Endodermal cell (in vitro differentiated cells): Measurements from ENCODE around the gene GNAI3. TPM values are rescaled to one million over a fixed set of nuclear protein-coding genes. Genes with fewer than 3 reads are reported as not detected.

Experiments used
- DNase-seq: peaks from one replicate; pipeline ENCODE4 v3.0.0-alpha.2; 2017
- H3K27ac ChIP-seq: 2 replicates; pipeline ENCODE4 v1.5.1; 2013; ENCODE audit warnings: mild to moderate bottlenecking, low read depth, low read length, moderate library complexity
- H3K27me3 ChIP-seq: 2 replicates; pipeline ENCODE4 v1.6.1; 2013; ENCODE audit warnings: mild to moderate bottlenecking, low read length, moderate library complexity; ENCODE audit not compliant: insufficient read depth, control insufficient read depth, poor library complexity, severe bottlenecking
- H3K36me3 ChIP-seq: 2 replicates; pipeline ENCODE4 v1.7.0; 2013; ENCODE audit warnings: mild to moderate bottlenecking, low read length, moderate library complexity; ENCODE audit not compliant: control insufficient read depth, insufficient read depth
- H3K4me1 ChIP-seq: one replicate; pipeline ENCODE4 v1.7.0; 2013; ENCODE audit warnings: low read length; ENCODE audit not compliant: control insufficient read depth, insufficient read depth
- H3K4me3 ChIP-seq: 2 replicates; pipeline ENCODE4 v1.5.1; 2013; ENCODE audit warnings: mild to moderate bottlenecking, low read length, moderate library complexity
- H3K9ac ChIP-seq: 2 replicates; pipeline ENCODE4 v1.6.1; 2013; ENCODE audit warnings: mild to moderate bottlenecking, low read length, moderate library complexity; ENCODE audit not compliant: poor library complexity, severe bottlenecking; ENCODE audit errors: extremely low read depth
- H3K9me3 ChIP-seq: 2 replicates; pipeline ENCODE4 v1.6.1; 2013; ENCODE audit warnings: mild to moderate bottlenecking, low read length, moderate library complexity; ENCODE audit not compliant: control insufficient read depth
- H3K27ac Mint-ChIP-seq: 2 replicates; pipeline ENCODE4 v1.8.0; 2020; ENCODE audit warnings: mixed read lengths
- H3K27me3 Mint-ChIP-seq: 2 replicates; pipeline ENCODE4 v1.8.0; 2021; ENCODE audit warnings: mild to moderate bottlenecking, mixed read lengths; ENCODE audit not compliant: insufficient read depth
- H3K36me3 Mint-ChIP-seq: 2 replicates; pipeline ENCODE4 v1.8.0; 2020; ENCODE audit warnings: low read depth, mixed read lengths
- H3K4me1 Mint-ChIP-seq: 2 replicates; pipeline ENCODE4 v1.8.0; 2020; ENCODE audit warnings: mixed read lengths
- H3K4me3 Mint-ChIP-seq: 2 replicates; pipeline ENCODE4 v1.8.0; 2020; ENCODE audit warnings: mild to moderate bottlenecking, moderate library complexity, mixed read lengths
- H3K9me3 Mint-ChIP-seq: 2 replicates; pipeline ENCODE4 v1.8.0; 2020; ENCODE audit warnings: mild to moderate bottlenecking, mixed read lengths
- CTCF ChIP-seq: fragments of 200-600 bp; sonication (generic); conservative IDR thresholded peaks from 2 replicates; pipeline ENCODE4 v1.5.0; 2021; ENCODE audit warnings: antibody characterized with exemption, mild to moderate bottlenecking
- WGBS, 2 experiments: methylation state at CpG; one replicate each; pipeline versions ENCODE4 v1.1.5 to v1.1.7; 2013; ENCODE audit warnings: missing lambda C conversion rate in 2 of 2, mixed read lengths in 1 of 2; ENCODE audit not compliant: insufficient coverage in 1 of 2, insufficient read length in 1 of 2; 5-methylcytosine and 5-hydroxymethylcytosine counted together
- total RNA-seq, 2 donors: library from RNA; stranded (reverse); fragmentation: NEBNext Ultra II Directional in 1 of 2; extraction: Animal tissue kit (Norgen Biotek cat#: 25700) in 1 of 2; gene quantifications; 2 replicates in 1 of 2; 3 replicates in 1 of 2; pipeline ENCODE4 v1.2.1, GENCODE V29; 2021

Gene GNAI3
- total RNA-seq, 2 donors from 2014 or later, result 10.1 to 10.9 TPM

GRCh38 chr1:109534307-109534858, 14.0 kb upstream of the GNAI3 start:
- 86 to 94% methylated on average over 1 of the region's 1 CpG for WGBS, 2 experiments
- no peak overlapping the region for H3K9ac ChIP-seq
- H3K9me3 ChIP-seq, result no peaks in the 10 kb centered on the region
- Mint-ChIP-seq H3K36me3 (no peaks in the 10 kb centered on the region), H3K4me3 (no peak overlapping the region), H3K4me1 (peaks cover 2% of the 10 kb centered on the region), H3K27me3 (no peaks in the 10 kb centered on the region), H3K9me3 (no peaks in the 10 kb centered on the region), H3K27ac (no peak overlapping the region)
- DNase-seq, result no peak
- H3K4me1 ChIP-seq, result peaks cover 3% of the 10 kb centered on the region
- H3K4me3 ChIP-seq, result no peak overlapping the region
- no peaks in the 10 kb centered on the region for H3K36me3 ChIP-seq
- TF ChIP-seq CTCF, result no peak
- no peaks in the 10 kb centered on the region for H3K27me3 ChIP-seq
- no peak overlapping the region for H3K27ac ChIP-seq

GRCh38 chr1:109535481-109535880, 12.9 kb upstream of the GNAI3 start:
- TF ChIP-seq CTCF, result no peak
- H3K27me3 ChIP-seq, result no peaks in the 10 kb centered on the region
- H3K36me3 Mint-ChIP-seq, result no peaks in the 10 kb centered on the region
- H3K9me3 Mint-ChIP-seq, result no peaks in the 10 kb centered on the region
- peaks cover 3% of the 10 kb centered on the region for H3K27me3 Mint-ChIP-seq
- H3K9ac ChIP-seq, result no peak overlapping the region
- DNase-seq, result no peak
- no peaks in the 10 kb centered on the region for H3K36me3 ChIP-seq
- peaks cover 3% of the 10 kb centered on the region for H3K4me1 ChIP-seq
- no peak overlapping the region for H3K4me3 Mint-ChIP-seq
- H3K27ac Mint-ChIP-seq, result no peak overlapping the region
- H3K9me3 ChIP-seq, result no peaks in the 10 kb centered on the region
- H3K4me3 ChIP-seq, result no peak overlapping the region
- H3K4me1 Mint-ChIP-seq, result peaks cover 4% of the 10 kb centered on the region
- no peak overlapping the region for H3K27ac ChIP-seq
- WGBS, 2 experiments, result 86 to 100% methylated on average over 2 to 4 of the region's 4 CpGs

GRCh38 chr1:109535971-109536491, 12.4 kb upstream of the GNAI3 start:
- no peak for TF ChIP-seq CTCF
- no peaks in the 10 kb centered on the region for H3K9me3 Mint-ChIP-seq
- DNase-seq, result no peak
- no peak overlapping the region for H3K4me3 Mint-ChIP-seq
- WGBS, 2 experiments, result 78 to 87% methylated on average over 1 to 5 of the region's 5 CpGs
- Histone ChIP-seq H3K36me3 (no peaks in the 10 kb centered on the region), H3K9ac (no peak overlapping the region), H3K27ac (no peak overlapping the region), H3K4me1 (peaks cover 3% of the 10 kb centered on the region), H3K27me3 (peaks cover 3% of the 10 kb centered on the region), H3K4me3 (no peak overlapping the region), H3K9me3 (no peaks in the 10 kb centered on the region)
- H3K4me1 Mint-ChIP-seq, result peaks cover 4% of the 10 kb centered on the region
- no peak overlapping the region for H3K27ac Mint-ChIP-seq
- peaks cover 3% of the 10 kb centered on the region for H3K27me3 Mint-ChIP-seq
- H3K36me3 Mint-ChIP-seq, result no peaks in the 10 kb centered on the region
